Karpas-422 (cell line): ENCODE data around the gene PPP1R14C. TPM values are rescaled to one million over a fixed set of nuclear protein-coding genes. Genes with fewer than 3 reads are reported as not detected.

Experiments
- DNase-seq: peaks from one replicate; pipeline ENCODE4 v3.0.0-alpha.2; 2015
- H2AFZ ChIP-seq: fragments of 200-600 bp; sonication (generic); 2 replicates; pipeline ENCODE4 v1.6.1; 2014; ENCODE audit warnings: antibody characterized with exemption, low read length, mixed read lengths
- H3K27ac ChIP-seq: fragments of 200-600 bp; sonication (generic); 2 replicates; pipeline ENCODE4 v1.5.1; 2014; ENCODE audit warnings: mild to moderate bottlenecking, low read length, moderate library complexity
- H3K27me3 ChIP-seq: fragments of 200-600 bp; sonication (generic); 2 replicates; pipeline ENCODE4 v1.6.1; 2014; ENCODE audit warnings: low read length, mixed read lengths
- H3K36me3 ChIP-seq: fragments of 200-600 bp; sonication (generic); 2 replicates; pipeline ENCODE4 v1.6.1; 2014; ENCODE audit warnings: low read length, mixed read lengths; ENCODE audit not compliant: insufficient read depth
- H3K4me1 ChIP-seq: fragments of 200-600 bp; sonication (generic); 2 replicates; pipeline ENCODE4 v1.6.1; 2014; ENCODE audit warnings: mild to moderate bottlenecking, low read length, mixed read lengths
- H3K4me2 ChIP-seq: fragments of 200-600 bp; sonication (generic); 2 replicates; pipeline ENCODE4 v1.6.1; 2014; ENCODE audit warnings: low read length, low read depth, mild to moderate bottlenecking; ENCODE audit not compliant: poor library complexity, severe bottlenecking
- H3K4me3 ChIP-seq: fragments of 200-600 bp; sonication (generic); 2 replicates; pipeline ENCODE4 v1.5.1; 2014; ENCODE audit warnings: mild to moderate bottlenecking, antibody characterized with exemption, low read length, mixed read lengths
- H3K79me2 ChIP-seq: fragments of 200-600 bp; sonication (generic); 2 replicates; pipeline ENCODE4 v1.6.1; 2014; ENCODE audit warnings: mild to moderate bottlenecking, low read length, mixed read lengths
- H3K9ac ChIP-seq: fragments of 200-600 bp; sonication (generic); 2 replicates; pipeline ENCODE4 v1.6.0; 2014; ENCODE audit warnings: low read length
- H3K9me2 ChIP-seq: fragments of 200-600 bp; sonication (generic), shearing (Covaris generic); replicated peaks from 2 replicates; pipeline ENCODE4 v1.6.0; 2014; ENCODE audit warnings: mild to moderate bottlenecking, low read length, moderate library complexity; ENCODE audit not compliant: insufficient read depth
- H3K9me3 ChIP-seq: fragments of 300-700, 200-600 bp; sonication (generic); 2 replicates; pipeline ENCODE4 v1.6.1; 2014; ENCODE audit warnings: low read length, mixed read lengths
- H4K20me1 ChIP-seq: fragments of 200-600 bp; sonication (generic); 2 replicates; pipeline ENCODE4 v1.6.1; 2014; ENCODE audit warnings: mild to moderate bottlenecking, antibody characterized with exemption, low read length, low read depth; ENCODE audit not compliant: insufficient read depth
- total RNA-seq: library from RNA; depleted of rRNA; stranded (reverse); fragments of >200 nt; shearing (Covaris generic); gene quantifications from 2 replicates; pipeline ENCODE4 v1.2.3, GENCODE V29; 2014; ENCODE audit warnings: low replicate concordance

Gene PPP1R14C
- total RNA-seq, 1 experiment from 2014 or later: not detected

DNA sequence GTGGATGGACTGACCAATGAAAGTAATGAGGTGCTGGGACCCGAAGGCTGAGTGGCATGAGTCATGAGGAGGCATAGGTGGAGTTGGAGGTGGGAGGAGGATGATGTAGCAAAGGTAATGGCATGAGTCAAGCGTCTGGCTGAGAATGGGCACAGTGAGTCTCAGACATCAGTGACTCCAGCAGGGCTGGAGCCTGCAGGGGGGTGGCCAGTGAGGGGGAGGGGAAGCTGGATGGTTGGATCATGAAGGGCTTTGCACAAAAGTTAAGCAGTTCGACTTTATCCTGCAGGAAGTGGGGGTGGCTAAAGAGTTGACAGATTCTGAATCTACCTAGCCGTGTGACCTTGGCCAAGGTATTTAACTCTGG is 127.0 kb downstream of the PPP1R14C start:
- Histone ChIP-seq H3K9me2 (no peaks in the 10 kb centered on the region), H4K20me1 (no peaks in the 10 kb centered on the region), H3K79me2 (no peaks in the 10 kb centered on the region), H3K9ac (no peak overlapping the region), H2AFZ (no peak overlapping the region), H3K27me3 (no peaks in the 10 kb centered on the region; the same call in 1 of the 2 replicates), H3K4me1 (no peaks in the 10 kb centered on the region; the same call in 1 of the 2 replicates), H3K4me3 (no peak overlapping the region), H3K9me3 (no peaks in the 10 kb centered on the region), H3K36me3 (no peaks in the 10 kb centered on the region), H3K27ac (no peak overlapping the region), H3K4me2 (no peak overlapping the region)
- no peak for DNase-seq

GRCh38 chr6:150270330-150271052 is 127.6 kb downstream of the PPP1R14C start:
- no peak for DNase-seq
- no peaks in the 10 kb centered on the region; the same call in 1 of the 2 replicates for H3K4me1 ChIP-seq
- no peaks in the 10 kb centered on the region for H3K36me3 ChIP-seq
- no peaks in the 10 kb centered on the region; the same call in 1 of the 2 replicates for H3K27me3 ChIP-seq
- no peaks in the 10 kb centered on the region for H3K79me2 ChIP-seq
- no peak overlapping the region for H3K27ac ChIP-seq
- no peak overlapping the region for H2AFZ ChIP-seq
- H3K9ac ChIP-seq: no peak overlapping the region
- no peak overlapping the region for H3K4me2 ChIP-seq
- no peak overlapping the region for H3K4me3 ChIP-seq
- no peaks in the 10 kb centered on the region for H4K20me1 ChIP-seq
- H3K9me3 ChIP-seq: no peaks in the 10 kb centered on the region
- no peaks in the 10 kb centered on the region for H3K9me2 ChIP-seq

- Histone ChIP-seq H3K9me2 (no peaks in the 10 kb centered on the region), H3K79me2 (no peaks in the 10 kb centered on the region), H2AFZ (no peak overlapping the region), H3K9me3 (no peaks in the 10 kb centered on the region), H3K9ac (no peak overlapping the region), H3K4me1 (no peaks in the 10 kb centered on the region; the same call in 1 of the 2 replicates), H3K36me3 (no peaks in the 10 kb centered on the region), H3K27ac (no peak overlapping the region), H3K4me3 (no peak overlapping the region), H4K20me1 (no peaks in the 10 kb centered on the region), H3K27me3 (no peaks in the 10 kb centered on the region; the same call in 1 of the 2 replicates), H3K4me2 (no peak overlapping the region)
- DNase-seq: no peak
Measured at GRCh38 chr6:150271172-150271500, 128.3 kb downstream of the PPP1R14C start.

DNA sequence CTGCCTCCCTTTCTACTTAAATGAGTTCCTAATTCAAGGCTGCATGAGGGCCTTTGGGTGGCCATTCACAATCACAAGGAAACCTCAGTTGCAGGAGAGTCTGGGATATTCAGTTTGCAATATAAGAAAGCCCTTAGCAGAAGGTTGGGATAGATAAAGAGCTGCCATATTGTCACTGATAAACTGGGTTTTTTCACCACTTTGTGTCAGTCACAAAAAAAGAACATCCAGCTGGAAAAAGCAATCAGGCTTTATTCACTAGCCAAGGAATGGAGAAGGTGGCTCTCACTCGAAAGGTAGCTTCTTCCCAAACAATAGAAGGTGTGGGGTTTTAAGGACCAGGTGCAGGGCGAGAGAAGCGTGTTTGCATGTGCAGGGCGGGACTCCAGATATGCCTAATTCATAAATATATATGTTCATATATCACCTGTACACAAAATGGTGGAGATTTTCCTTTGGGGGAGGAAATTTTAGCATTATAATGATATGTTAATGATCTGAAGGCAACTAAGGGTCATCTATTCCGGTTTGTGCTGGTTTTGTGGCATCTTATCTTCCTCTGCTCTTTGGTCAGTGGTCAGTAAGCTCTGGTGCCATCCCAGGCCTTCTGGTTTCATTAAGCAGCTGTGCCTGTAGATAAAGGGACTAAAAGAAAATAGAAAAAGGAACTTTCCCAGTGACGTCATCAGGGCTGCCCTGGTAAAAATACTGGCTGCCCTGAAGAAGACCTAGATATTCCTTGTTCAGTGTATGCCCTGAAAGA is 128.8 kb downstream of the PPP1R14C start:
- Histone ChIP-seq H3K9me3 (no peaks in the 10 kb centered on the region), H3K36me3 (no peaks in the 10 kb centered on the region), H3K4me2 (no peak overlapping the region), H4K20me1 (no peaks in the 10 kb centered on the region), H3K27ac (no peak overlapping the region), H3K27me3 (no peaks in the 10 kb centered on the region; the same call in 1 of the 2 replicates), H3K79me2 (no peaks in the 10 kb centered on the region), H3K4me1 (no peaks in the 10 kb centered on the region; the same call in 1 of the 2 replicates), H3K4me3 (no peak overlapping the region), H3K9ac (no peak overlapping the region), H2AFZ (no peak overlapping the region), H3K9me2 (no peaks in the 10 kb centered on the region)
- DNase-seq: no peak

GRCh38 chr6:150272264-150272975 is 129.6 kb downstream of the PPP1R14C start:
- Histone ChIP-seq H3K27me3 (no peaks in the 10 kb centered on the region; the same call in 1 of the 2 replicates), H3K9ac (no peak overlapping the region), H3K4me3 (no peak overlapping the region), H3K4me2 (no peak overlapping the region), H4K20me1 (no peaks in the 10 kb centered on the region), H3K36me3 (no peaks in the 10 kb centered on the region), H3K4me1 (no peaks in the 10 kb centered on the region; the same call in 1 of the 2 replicates), H3K27ac (no peak overlapping the region), H3K9me2 (no peaks in the 10 kb centered on the region), H3K9me3 (no peaks in the 10 kb centered on the region), H3K79me2 (no peaks in the 10 kb centered on the region), H2AFZ (no peak overlapping the region)
- DNase-seq: no peak

GRCh38 chr6:150272976-150273315 is 130.1 kb downstream of the PPP1R14C start:
- Histone ChIP-seq H3K4me1 (no peaks in the 10 kb centered on the region; the same call in 1 of the 2 replicates), H3K27ac (no peak overlapping the region), H3K4me2 (no peak overlapping the region), H3K9ac (no peak overlapping the region), H3K79me2 (no peaks in the 10 kb centered on the region), H3K36me3 (no peaks in the 10 kb centered on the region), H4K20me1 (no peaks in the 10 kb centered on the region), H3K27me3 (no peaks in the 10 kb centered on the region), H2AFZ (no peak overlapping the region), H3K4me3 (no peak overlapping the region), H3K9me2 (no peaks in the 10 kb centered on the region), H3K9me3 (no peaks in the 10 kb centered on the region)
- DNase-seq: no peak

DNA sequence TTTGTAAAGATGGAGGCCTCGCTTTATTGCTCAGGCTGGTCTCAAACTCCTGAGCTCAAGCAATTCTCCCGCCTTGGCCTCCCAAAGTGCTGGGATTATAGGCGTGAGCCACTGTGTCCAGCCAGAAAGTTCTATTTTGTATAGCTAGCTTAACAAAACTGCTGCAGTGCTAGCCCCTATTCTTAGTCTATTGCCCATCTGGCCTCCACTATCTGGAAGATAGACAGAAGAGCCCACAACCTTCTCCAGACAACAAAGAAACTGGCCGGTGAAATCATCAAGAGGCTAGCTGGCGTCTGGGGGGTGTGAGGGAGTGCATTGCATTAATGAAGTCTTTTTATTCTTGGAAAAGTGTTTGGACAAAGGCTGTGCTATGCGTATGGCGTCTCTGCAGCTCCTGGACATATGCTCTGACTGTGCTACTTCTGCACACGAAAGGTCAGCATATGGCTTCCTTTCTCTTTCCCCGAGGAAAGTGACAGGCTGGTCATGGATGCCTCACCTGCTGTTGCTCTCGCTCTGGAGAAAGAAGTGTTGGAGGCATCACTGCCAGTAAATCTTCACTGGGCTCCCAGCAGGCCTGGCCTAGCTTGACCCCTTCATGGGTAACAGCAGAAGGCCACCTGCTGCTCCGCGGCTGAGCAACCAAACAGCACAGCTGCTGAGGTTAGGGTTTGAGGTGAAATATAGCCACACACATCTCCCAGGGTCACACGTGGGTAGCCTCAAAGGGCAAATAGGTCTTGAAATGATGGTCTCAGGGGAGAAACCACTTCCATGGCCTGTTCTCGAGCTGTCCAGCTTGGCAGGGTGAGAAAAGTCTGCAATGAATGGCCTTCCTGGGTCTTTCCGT is 130.8 kb downstream of the PPP1R14C start:
- Histone ChIP-seq H2AFZ (no peak overlapping the region), H3K36me3 (no peaks in the 10 kb centered on the region), H4K20me1 (no peaks in the 10 kb centered on the region), H3K9me2 (no peaks in the 10 kb centered on the region), H3K27ac (no peak overlapping the region), H3K79me2 (no peaks in the 10 kb centered on the region), H3K27me3 (no peaks in the 10 kb centered on the region), H3K4me2 (no peak overlapping the region), H3K9me3 (no peaks in the 10 kb centered on the region), H3K9ac (no peak overlapping the region), H3K4me3 (no peak overlapping the region), H3K4me1 (no peaks in the 10 kb centered on the region; the same call in 1 of the 2 replicates)
- DNase-seq: no peak
